Common myeloid progenitor, CD34-positive (primary cell): ENCODE results near the gene CYBA.

Experiments used
- CTCF ChIA-PET: fragments of 350-600 bp; sonication (Branson Sonifier 250); formaldehyde crosslinking; loops from one replicate; lab custom pipeline; 2021; ENCODE audit warnings: antibody characterized with exemption; lab: Charles Lee
- POLR2A ChIA-PET: fragments of 350-600 bp; sonication (Branson Sonifier 250); formaldehyde crosslinking; loops from one replicate; lab custom pipeline; 2021; ENCODE audit warnings: antibody characterized with exemption; lab: Charles Lee
- DNase-seq, 3 donors: peaks; one replicate each; pipeline versions ENCODE4 v3.0.0 to v3.0.0-alpha.2; 2013
- H3K27ac ChIP-seq, 2 experiments: 1 replicate in 1 of 2; 2 replicates in 1 of 2; pipeline ENCODE4 v1.7.0; 2013; ENCODE audit warnings: inconsistent platforms in 2 of 2, low read length in 2 of 2, mild to moderate bottlenecking in 2 of 2, low read depth in 1 of 2, moderate library complexity in 1 of 2; ENCODE audit not compliant: severe bottlenecking in 2 of 2, insufficient read depth in 1 of 2, poor library complexity in 1 of 2
- H3K27me3 ChIP-seq, 5 experiments: replicated peaks in 2 of 5; 1 replicate in 3 of 5; 2 replicates in 2 of 5; pipeline versions ENCODE4 v1.6.1 to v1.7.0; 2013; ENCODE audit warnings: low read length in 4 of 5, mild to moderate bottlenecking in 2 of 5, moderate library complexity in 2 of 5, inconsistent platforms in 1 of 5; ENCODE audit not compliant: insufficient read depth in 5 of 5, control insufficient read depth in 4 of 5
- H3K36me3 ChIP-seq, 4 experiments: 1 replicate in 2 of 4; 2 replicates in 2 of 4; pipeline versions ENCODE4 v1.6.1 to v1.7.0; 2013; ENCODE audit warnings: low read length in 3 of 4, control low read depth in 1 of 4, mild to moderate bottlenecking in 1 of 4; ENCODE audit not compliant: control insufficient read depth in 4 of 4, insufficient read depth in 4 of 4
- H3K4me1 ChIP-seq, 4 experiments: 1 replicate in 3 of 4; 2 replicates in 1 of 4; pipeline versions ENCODE4 v1.6.1 to v1.7.1; 2013; ENCODE audit warnings: low read length in 3 of 4, mild to moderate bottlenecking in 3 of 4, control low read depth in 1 of 4, inconsistent platforms in 1 of 4, moderate library complexity in 1 of 4; ENCODE audit not compliant: control insufficient read depth in 4 of 4, insufficient read depth in 4 of 4; ENCODE audit errors: control extremely low read depth in 1 of 4
- H3K4me3 ChIP-seq, 7 experiments: 1 replicate in 4 of 7; 2 replicates in 3 of 7; pipeline versions ENCODE4 v1.5.1 to v1.7.0; 2013; ENCODE audit warnings: mild to moderate bottlenecking in 7 of 7, low read length in 6 of 7, moderate library complexity in 6 of 7, inconsistent platforms in 2 of 7, low read depth in 2 of 7, control low read depth in 1 of 7; ENCODE audit not compliant: insufficient read depth in 4 of 7, control insufficient read depth in 1 of 7; ENCODE audit errors: extremely low read depth in 1 of 7
- H3K9me3 ChIP-seq, 5 experiments: 1 replicate in 4 of 5; 2 replicates in 1 of 5; pipeline versions ENCODE4 v1.6.1 to v1.7.1; 2013; ENCODE audit warnings: low read length in 4 of 5, mild to moderate bottlenecking in 2 of 5, inconsistent platforms in 1 of 5, low read depth in 1 of 5, moderate library complexity in 1 of 5; ENCODE audit not compliant: control insufficient read depth in 4 of 5, insufficient read depth in 2 of 5; ENCODE audit errors: control extremely low read depth in 1 of 5
- WGBS: methylation state at CpG from one replicate; pipeline ENCODE4 v1.1.5; 2013; ENCODE audit not compliant: insufficient coverage; 5-methylcytosine and 5-hydroxymethylcytosine counted together

CYBA gene

GRCh38 chr16:88608076-88608475, 42.8 kb downstream of the CYBA start:
- H3K9me3 ChIP-seq = no peaks in the 10 kb centered on the region
- 97% methylated on average over 6 of the region's 6 CpGs for WGBS
- no peak for DNase-seq
- H3K4me1 ChIP-seq = peaks cover 0 to 2% (median 0%) of the 10 kb centered on the region in 4 experiments
- POLR2A ChIA-PET = no interaction called here
- no peak overlapping the region for H3K27ac ChIP-seq
- CTCF ChIA-PET = interaction anchor here (1.5 kb wide), 1 partner anchor 12 kb away, joined by 4 read pairs; no protein-coding TSS in a partner anchor
- H3K36me3 ChIP-seq = peaks cover 25 to 81% (median 61%) of the 10 kb centered on the region in 4 experiments
- H3K27me3 ChIP-seq = no peaks in the 10 kb centered on the region
- no peak overlapping the region for H3K4me3 ChIP-seq

GRCh38 chr16:88606148-88606757, 44.6 kb downstream of the CYBA start:
- DNase-seq = no peak
- 96% methylated on average over 17 of the region's 17 CpGs for WGBS
- ChIA-PET CTCF (interaction anchor here (1.3 kb wide), 1 partner anchor 10 kb away, joined by 3 read pairs; no protein-coding TSS in a partner anchor), POLR2A (no interaction called here)
- H3K4me1 ChIP-seq = peaks cover 0 to 2% (median 0%) of the 10 kb centered on the region in 4 experiments
- no peak overlapping the region for H3K4me3 ChIP-seq
- H3K27ac ChIP-seq = no peak overlapping the region
- H3K27me3 ChIP-seq = no peaks in the 10 kb centered on the region
- no peaks in the 10 kb centered on the region for H3K9me3 ChIP-seq
- peaks cover 22 to 78% (median 60%) of the 10 kb centered on the region in 4 experiments for H3K36me3 ChIP-seq

- Histone ChIP-seq H3K27me3 (no peaks in the 10 kb centered on the region), H3K4me3 (no peak overlapping the region), H3K27ac (no peak overlapping the region), H3K9me3 (no peaks in the 10 kb centered on the region), H3K4me1 (peaks cover 0 to 2% (median 0%) of the 10 kb centered on the region in 4 experiments), H3K36me3 (peaks cover 22 to 78% (median 59%) of the 10 kb centered on the region in 4 experiments)
- ChIA-PET POLR2A (no interaction called here), CTCF (no interaction called here)
- WGBS = 97% methylated on average over 13 of the region's 20 CpGs
- DNase-seq = no peak
Measured at GRCh38 chr16:88605186-88606147, 45.4 kb downstream of the CYBA start.

GRCh38 chr16:88602091-88602490, 48.8 kb downstream of the CYBA start:
- no peaks in the 10 kb centered on the region for H3K9me3 ChIP-seq
- H3K4me3 ChIP-seq = no peak overlapping the region
- H3K36me3 ChIP-seq = peaks cover 19 to 78% (median 59%) of the 10 kb centered on the region in 4 experiments
- H3K27me3 ChIP-seq = no peaks in the 10 kb centered on the region
- DNase-seq = no peak
- peaks cover 0 to 21% (median 12%) of the 10 kb centered on the region in 4 experiments for H3K4me1 ChIP-seq
- H3K27ac ChIP-seq = no peak overlapping the region
- CTCF ChIA-PET = no interaction called here
- POLR2A ChIA-PET = no interaction called here
- WGBS = 100% methylated on average over 6 of the region's 7 CpGs

GRCh38 chr16:88601313-88602036, 49.4 kb downstream of the CYBA start:
- Histone ChIP-seq H3K4me1 (peaks cover 0 to 19% (median 12%) of the 10 kb centered on the region in 4 experiments), H3K4me3 (no peak overlapping the region), H3K36me3 (peaks cover 17 to 72% (median 54%) of the 10 kb centered on the region in 4 experiments), H3K27ac (no peak overlapping the region), H3K27me3 (no peaks in the 10 kb centered on the region), H3K9me3 (no peaks in the 10 kb centered on the region)
- ChIA-PET POLR2A (no interaction called here), CTCF (interaction anchor here (0.6 kb wide), 1 partner anchor 68 kb away, joined by 3 read pairs; no protein-coding TSS in a partner anchor)
- WGBS = 98% methylated on average over 5 of the region's 9 CpGs
- DNase-seq = no peak

- POLR2A ChIA-PET = no interaction called here
- Histone ChIP-seq H3K36me3 (peaks cover 12 to 65% (median 47%) of the 10 kb centered on the region in 4 experiments), H3K4me1 (peaks cover 0 to 19% (median 12%) of the 10 kb centered on the region in 4 experiments), H3K27me3 (no peaks in the 10 kb centered on the region), H3K9me3 (no peaks in the 10 kb centered on the region), H3K4me3 (no peak overlapping the region), H3K27ac (no peak overlapping the region)
- WGBS = 98% methylated on average over 6 of the region's 6 CpGs
- DNase-seq = no peak
- CTCF ChIA-PET = interaction anchor here (0.6 kb wide), 1 partner anchor 69 kb away, joined by 3 read pairs; no protein-coding TSS in a partner anchor
Measured at GRCh38 chr16:88600539-88600896, 50.3 kb downstream of the CYBA start.
